ENCODE measurements around the gene TOM1L2.

TOM1L2 gene

DNA sequence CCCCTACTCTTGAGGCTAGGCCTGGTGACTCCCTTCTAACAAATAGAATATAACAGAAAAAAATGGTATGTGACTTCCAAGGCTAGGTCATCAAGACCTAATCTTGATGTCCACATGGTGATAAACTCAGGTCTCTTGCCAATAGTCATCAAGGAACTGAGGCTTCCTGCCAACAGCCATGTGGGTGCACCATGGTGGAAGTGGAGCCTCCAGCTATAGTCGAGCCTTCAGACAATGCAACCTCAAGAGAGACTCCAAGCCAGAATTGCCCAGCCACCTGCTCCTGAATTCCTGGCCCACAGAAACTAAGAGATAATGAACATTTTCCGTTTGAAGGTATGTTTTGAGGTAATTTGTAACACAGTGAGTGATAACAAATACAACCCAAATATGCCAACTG lies 79.5 kb downstream of the TOM1L2 start:
- DNase-seq, result no peak

DNA sequence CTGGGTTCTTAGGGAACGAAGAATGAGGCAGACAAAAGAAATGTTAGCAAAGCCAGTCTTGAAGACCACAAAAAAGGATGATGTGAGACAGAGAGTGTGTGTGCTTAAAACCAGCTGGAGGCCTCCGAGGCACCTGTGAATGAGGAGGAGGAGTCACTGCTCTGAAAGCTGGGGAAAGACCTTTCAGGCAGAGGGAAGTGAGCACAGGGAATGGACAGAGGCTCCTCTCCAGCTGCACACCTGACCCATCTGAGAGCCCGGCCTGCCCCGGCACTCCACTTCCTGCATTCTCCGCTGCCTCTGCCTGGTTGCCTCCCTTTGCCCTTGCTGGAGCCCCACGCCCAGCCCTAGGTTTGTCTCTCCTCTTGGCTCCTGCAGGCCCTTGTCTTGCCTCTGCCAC lies 80.2 kb downstream of the TOM1L2 start:
- DNase-seq, result no peak

DNA sequence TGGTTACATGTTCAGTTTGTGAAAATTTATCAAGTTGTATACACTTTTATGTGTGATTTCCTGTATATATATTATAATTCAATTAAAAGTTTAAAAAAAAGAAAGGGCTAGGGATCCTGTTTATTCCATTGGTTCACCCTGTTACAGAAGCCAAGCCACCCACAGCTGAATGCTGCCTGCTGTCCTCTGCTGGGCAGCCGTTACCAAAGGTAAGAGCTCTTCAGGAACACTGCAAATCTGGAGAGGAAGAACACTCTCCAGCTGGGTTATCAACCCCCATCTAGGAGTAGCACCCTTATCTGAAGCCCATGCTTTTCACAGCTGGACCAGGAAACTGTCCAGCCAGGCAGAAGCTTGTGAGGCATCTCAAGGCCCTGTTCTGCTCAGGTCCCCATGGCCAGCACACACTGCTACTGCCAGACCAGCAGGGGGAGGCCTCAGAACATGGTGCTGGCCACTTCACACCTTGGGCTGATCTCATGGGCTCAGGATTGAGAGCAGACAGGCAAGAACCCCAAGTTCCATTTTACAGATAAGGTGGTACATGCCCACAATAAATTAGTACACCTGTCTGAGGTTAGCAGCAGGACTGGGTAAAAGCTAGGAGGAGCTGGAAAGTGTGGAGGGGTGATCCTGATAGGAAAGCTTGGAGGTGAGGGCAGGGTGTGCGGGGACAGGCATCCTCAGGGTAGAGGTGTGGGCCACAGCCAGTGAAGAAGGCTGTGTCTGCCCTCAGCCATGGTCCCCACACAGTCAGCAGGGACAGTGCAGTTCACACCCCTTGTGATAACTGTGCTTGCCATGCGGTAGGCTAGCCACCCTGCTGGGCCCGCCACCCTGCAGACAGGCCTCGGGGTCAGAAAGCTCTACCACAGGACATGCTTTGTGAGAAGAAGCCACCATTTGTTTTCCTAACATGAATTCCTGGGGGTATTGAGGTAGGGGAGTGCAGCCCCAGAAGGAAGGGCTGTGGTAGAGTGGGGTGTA lies 81.1 kb downstream of the TOM1L2 start:
- peak; percentile 41 for DNase-seq

DNA sequence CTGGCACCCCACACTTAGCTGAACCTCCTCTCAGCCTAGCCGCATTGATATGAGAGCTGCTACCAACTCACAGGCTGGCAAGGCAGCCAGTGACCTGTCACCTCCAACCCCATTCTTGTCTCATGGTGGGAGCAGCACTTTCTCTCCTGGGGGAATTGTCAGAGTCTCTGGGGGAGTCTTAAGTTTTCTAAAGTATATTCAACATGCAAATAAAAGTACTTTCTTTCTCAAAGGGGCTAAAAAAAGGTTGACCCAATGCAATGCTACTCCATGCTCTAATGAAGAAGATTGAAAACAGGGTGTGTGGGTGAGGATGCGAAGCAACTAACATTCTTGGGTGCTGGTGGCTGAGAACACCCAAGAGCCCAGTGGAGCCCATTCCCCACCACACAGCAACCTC lies 82.3 kb downstream of the TOM1L2 start:
- DNase-seq, result no peak

DNA sequence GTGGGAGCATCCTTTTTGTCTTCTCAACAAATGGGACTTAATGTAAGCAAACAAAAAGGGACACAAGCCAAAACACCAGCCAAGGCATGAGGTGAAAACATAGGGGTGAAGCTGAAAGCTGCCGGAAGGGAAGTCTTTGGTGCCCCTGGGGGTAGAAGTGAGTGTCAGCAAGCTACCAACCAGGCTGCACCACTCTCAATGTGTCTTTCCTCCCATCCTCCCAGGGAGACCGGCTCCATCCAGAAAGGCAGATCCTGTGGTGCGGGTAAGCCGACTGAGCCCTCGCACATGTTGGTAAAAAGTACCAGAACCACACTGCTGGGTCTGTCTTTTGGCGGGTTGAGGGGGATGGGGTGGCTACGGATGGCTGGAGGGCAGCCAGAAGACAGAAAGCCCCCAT lies 83.4 kb downstream of the TOM1L2 start:
- no peak for DNase-seq

DNA sequence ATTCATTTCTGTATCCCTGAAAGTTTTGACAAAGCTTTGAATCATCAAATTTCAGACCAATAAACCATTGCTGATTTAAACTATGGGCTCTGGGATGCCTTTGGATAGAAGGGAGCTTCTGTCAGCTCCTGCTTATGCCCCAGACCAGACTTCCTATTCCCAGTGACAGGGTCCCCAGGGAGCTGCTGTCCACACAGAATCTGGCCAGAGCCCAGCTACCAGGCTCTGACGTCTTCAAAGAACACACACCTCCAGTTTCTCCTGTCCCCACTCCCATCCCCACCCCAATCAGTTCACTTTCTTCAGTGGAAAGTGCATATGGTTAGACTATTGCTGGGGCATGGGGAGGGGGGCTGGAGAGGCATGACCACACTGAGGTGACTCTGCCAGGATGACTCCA lies 83.8 kb downstream of the TOM1L2 start:
- no peak for DNase-seq

DNA sequence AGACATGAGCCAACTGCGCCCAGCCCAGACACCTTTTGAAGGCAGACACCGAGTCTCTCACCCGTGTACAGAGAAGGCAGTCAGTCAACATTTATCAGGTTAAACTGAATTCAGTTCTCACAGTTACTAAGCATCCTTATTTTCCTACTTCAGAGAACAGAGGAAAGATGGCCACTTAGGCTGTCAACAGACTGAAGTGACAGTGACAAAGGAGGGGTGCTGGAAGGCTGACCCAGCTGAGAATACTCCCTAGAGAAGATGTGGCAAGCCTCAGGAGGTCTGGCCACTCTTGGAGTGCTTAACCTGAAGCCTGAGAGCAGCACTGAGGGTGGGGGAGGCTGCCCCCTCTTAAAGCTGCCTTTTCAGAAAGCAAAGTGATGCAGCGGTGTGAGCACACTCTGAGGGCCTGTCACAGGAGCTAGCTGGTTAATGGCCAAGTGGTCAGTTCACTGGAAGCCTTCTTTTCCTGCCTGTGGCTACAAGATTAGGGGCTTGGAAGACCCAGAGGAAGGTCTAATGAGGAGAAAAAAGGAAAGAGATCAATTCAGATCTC lies 84.4 kb downstream of the TOM1L2 start:
- no peak for DNase-seq

DNA sequence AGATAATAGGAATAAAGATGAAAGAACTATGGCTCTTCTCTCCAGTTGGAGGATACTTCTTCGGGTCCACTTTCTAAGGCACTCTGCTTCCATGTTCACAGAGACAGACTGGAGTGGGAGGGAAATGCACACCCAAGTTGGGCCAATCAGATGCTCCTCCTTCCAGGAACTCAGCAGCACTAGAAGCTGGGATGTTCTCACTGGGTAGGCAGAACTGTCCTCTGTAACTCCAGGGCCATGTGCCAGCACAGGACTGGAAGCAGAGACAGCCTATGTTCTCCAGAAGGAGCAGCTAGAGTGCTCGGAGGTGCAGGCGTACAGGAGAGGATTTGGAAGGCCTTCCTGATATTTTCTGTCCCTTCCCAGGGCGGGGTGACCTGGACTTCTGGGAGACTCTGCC lies 85.5 kb downstream of the TOM1L2 start:
- DNase-seq, result no peak

DNA sequence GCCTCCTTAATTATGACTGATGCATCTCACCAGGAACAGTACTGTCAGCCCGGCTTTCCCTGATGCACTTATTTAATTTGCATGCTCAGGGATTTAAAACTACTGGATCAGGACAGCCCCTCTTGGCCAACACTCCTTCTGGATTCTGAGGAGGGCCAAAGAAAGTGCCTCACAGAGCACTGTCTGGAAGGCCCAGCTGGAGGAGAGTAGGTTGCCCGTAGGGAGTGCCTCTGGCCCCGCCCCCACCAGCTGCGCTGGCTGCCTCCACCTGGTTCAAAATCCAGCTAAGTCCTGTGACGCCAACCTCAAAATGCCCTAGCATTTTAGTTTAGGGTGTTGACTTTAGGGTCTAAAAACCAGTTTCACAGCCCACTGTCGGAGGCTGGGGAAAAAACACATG lies 86.0 kb downstream of the TOM1L2 start:
- DNase-seq, result no peak

DNA sequence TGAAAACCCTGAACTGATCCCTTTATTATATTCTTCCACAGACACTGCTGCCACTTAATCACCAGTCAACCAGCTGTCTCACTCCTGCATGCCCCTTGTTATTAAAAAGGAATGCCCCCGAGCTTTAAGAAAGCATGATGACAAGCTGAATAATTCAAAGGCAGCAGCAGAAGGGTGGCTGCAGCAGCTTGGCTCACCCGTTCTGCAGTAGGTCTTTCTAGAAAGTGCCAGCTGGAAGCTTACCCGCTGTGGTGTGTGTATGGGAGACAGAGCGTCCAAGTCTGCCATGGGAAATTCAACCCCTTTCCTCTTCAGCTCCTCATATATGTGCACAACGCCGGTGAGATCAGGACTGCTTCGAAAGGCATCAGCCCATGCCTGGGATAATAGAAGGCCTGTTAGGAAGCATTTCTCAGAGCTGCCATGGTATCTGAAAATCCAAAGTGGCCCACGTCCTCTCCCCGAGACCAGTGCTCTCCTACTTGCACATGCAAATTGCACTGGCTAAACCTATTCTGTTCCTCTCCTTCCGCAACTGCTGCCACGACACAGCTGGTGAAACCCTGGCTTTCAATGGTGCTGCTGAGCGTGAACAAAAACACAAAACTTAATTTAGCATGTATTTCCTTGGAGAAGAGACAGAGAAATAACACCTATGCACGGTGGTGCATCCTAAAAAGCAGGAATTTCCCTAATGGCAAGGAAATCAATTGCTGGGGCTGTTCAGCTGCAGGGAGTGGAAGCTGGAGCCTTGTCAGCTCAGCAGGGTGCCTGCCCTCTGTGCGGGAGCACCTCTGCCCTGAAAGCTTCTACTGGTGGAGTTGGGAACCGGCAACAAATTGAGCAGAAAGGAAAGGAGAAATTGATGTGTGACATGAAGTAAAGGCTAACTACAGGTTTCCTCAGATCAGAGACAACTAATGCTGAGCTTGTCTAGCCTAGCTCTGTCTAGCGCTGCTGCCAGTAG lies 87.5 kb downstream of the TOM1L2 start:
- no peak for DNase-seq

DNA sequence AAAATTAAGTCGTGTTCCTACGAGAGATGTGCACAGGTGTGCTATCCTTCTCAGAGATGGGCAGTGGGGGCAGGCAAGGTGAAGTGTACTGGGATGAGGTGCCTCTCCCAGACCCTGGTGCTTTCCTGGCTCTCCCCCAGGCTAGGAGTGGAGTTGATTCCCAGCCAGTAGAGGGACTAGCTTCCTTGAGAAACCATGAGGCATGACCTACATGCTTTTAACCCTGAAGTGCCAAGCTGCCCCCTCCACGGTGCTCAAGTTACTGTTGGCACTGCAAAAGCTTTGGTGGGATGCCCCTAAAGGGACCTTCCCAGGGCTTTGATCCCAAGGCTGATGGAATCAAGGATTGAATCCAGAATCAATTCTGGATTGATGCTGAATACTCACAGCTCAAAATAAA lies 88.4 kb downstream of the TOM1L2 start:
- no peak for DNase-seq

DNA sequence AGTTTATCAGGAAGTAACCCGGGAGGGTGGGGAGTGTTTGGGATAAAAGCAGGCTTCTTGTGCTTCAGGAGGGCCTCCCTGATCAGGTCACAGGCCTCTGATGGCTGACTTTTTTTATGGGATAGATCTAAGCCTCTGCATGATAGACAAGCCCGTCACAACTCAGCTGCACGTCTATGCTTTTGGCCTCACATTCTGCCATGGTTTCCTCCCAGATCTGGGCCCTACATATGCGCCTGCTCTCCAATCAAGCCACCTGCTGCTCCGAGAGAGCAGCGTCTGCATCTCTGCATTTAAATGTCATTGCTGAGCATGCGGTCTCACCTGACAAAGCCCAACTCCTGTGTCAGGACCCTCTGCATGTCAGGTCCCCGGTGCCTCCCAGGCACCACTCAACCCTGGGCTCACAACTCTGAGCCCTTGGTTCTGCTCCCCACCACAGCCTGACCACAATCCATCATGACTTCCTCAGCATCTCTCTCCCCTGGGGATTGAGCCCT lies 90.1 kb downstream of the TOM1L2 start:
- DNase-seq, result no peak

DNA sequence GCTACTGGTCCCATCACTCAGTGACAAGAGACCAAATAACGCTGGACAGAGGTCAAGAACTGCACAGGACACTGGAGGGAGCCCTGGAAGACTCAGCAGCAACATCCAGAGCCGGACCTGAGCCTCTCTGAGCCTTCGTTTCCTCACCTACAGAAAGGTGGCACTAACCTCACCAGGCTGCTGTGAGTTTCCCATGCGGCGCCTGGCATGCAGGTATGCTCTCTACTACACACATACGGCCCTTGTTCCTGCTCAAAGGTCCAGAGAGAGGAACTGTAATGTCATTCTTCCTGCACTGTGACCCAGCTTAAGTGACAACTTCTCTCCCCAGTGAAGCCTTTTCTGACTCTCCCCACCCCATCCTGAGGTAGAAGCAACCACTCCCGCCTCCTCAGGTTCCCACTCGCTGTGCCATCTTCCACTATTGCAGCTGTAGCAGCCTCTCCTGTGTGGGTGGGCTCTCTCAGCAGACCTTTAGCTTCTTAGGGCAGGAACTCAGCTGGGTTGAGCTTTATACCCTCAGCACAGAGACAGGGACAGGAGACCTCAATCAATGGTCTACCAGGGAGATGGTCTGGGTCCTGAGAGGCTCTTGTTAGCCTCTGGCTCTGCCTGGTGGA lies 91.5 kb downstream of the TOM1L2 start:
- no peak for DNase-seq

DNA sequence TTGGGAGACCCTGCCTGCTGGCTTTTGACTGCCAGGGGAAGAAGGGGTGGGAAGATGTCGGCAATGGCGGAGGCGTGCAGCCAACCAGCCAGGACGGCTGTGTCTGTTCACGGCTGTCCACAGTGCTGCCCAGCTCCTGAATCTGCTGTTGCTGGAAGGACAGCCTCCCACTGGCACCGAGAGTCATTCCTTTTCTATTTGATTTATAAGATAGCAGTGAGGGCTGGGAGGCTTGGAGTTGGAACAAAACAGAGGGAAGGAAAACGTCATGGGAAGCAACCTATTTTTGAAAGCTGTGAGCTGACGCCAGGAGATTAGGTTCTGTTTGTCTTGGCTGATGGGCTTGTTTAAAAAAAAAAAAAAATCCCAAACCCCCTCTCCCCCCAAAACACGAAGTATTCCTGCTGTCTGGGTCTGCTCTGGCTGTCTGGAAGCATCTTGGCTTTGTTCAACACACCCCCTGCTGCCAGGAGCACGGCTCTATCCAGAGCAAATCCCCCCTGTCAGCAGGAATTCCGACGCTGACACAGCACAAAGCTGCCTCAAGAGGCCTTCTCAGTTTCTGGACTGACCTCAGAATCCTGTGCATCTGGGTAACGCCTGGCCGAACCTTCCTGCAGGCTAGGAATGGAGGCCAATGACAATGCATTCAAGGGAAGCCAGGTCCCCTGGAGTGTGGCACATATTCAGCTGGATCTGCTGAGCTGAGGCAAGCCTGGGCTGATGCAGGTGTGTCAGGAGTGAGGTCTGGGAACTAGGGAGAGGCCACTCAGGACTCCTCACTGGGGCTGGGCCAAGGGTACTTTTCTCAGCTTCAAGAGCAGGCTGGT lies 94.5 kb downstream of the TOM1L2 start:
- DNase-seq, result no peak

DNA sequence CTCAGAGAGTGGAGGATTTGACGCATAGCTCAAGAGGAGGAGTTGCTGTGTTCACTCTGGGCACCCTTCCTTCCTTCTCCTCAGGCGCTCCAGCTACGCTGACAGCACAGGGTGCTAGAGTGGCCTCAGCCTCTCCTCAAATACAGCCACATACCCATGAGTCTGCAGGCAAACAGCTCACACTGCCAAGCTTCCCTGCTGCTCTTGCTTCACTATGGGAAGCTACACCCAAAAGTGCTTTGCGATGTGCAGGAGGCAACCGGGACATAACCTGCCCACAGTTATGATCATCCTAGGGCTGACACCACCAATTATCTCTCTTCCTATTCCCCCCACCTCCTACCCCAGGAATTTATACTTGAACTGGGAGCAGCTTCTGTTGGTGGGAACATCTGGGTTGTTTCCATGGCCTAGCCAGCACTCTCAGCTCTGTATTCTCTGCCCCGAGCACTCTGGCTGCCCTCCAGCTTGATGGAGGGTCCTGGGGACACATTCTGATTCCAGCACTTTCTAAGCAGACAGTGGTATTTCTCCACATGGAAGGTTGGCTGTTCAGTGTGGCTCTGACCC lies 95.2 kb downstream of the TOM1L2 start:
- DNase-seq, result no peak

DNA sequence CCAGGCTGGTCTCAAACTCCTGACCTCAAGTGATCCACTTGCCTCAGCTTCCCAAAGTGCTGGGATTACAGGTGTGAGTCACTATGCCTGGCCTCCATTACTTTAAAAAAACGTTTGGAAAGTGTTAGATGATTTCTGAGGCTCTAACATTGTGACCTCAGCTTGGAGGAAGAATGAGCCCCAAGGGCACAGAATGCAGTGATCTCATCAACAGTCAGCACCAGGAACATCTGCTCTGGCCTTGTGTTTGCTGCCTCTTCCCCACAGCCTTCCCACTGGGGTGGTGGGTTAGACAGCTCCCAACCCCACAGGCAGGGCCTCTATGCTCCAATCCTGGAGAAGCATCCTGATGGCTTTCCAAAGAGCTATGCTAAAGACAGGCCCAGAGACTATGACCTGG lies 97.7 kb downstream of the TOM1L2 start:
- no peak for DNase-seq

DNA sequence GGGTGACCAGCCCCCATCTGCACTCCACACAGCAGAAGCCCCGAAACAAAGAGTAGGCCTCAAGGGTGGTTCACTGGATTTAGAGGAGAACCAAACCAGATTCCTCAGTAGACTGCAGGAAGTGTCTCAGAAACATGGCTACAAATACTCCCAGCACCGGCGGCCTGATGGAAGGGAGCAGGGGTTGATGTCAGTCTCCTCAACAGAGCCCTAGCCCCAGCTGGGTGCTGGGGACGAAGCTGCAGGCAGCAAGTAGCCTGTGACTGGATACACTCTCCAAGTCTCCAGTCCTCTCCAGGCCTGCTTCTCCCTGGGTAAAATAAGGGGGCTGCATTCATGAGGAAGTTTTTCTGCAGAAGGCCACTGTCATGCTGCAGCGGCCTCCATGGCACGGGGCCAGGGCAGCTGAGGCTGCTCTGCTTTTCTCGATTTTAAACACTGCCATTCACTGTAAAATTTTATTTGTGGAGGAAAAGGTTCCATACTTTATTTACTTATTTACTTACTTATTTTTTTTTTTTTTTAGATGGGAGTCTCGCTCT lies 98.7 kb downstream of the TOM1L2 start:
- DNase-seq, result no peak

DNA sequence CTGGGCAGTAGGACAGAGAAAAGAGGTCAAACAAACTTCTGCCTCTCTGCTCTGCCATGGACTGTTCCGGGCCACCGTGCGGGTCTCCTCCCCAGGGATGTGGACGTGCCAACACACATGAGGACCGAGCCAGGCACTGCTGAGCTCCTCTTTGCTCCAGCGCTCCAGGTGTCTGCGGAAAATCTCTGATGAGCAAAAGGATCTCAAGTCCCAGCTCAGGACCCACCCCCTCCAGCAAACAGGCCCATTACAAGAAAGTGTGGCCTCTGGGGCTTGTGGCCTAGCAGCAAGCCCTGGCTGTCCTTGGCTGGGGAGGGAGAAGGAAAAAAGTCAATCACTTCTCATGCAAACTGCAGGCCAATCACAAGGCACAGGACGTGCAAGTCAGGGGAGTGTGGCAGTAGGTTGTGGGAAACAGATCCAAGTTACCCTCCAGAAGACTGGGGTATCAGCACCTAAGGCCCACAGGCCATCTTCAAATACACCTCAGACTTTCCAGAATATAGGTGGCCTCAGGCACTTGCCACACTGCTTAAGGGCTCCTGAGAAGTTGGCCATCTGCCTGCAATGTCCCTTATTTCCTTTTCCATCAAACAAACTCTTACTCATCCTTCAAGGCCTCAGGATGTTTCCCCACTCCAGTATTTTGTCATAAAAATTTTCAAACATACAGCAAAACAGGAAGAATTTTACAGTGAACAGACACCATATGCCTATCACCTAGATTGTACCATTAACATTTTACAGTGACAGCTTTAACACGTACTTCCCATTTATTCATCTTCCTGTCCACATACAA lies 99.5 kb downstream of the TOM1L2 start:
- no peak for DNase-seq

DNA sequence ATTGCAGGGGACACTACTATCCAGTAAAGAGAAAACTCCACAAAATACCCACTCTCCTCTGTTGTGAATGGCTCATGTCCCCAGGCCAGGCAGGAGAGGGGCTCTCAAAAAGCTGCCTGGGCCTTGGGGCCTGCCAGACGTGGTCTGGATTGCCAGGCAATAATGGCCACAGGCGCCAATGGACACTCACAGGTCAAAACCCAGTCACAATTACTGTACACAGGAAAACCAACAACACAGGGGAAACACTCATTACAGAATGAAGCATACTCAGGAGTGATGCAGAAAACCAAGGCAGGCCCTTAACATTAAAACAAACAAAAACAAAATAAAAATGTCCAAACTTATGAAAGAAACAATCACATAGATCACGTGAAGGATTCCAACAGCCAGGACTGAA lies 100.3 kb downstream of the TOM1L2 start:
- DNase-seq, result no peak

DNA sequence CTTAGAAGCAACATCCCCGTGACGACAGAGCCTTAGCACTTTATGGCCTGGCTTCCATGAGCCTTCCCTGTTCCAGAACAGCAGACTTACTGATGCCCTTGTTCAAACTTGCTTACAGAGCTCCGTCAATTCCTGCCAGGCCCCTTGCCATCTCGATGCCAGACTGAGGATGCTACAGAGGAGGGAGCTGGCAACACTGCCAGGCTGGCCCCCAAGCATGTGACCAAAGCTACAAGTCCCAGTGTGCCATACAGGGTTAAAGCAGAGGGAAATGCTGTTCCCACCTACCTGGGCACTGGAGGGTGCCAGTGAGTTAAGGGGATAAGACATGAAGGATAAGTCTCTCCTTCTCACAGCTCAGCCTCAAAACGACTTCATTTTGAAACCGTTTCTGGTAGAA lies 102.0 kb downstream of the TOM1L2 start:
- DNase-seq, result no peak

Measured in stimulated activated CD8-positive, alpha-beta memory T cell treated with anti-CD3 and anti-CD28 coated beads, Interleukin-4, amount 100 ng/mL, for 48 hours (primary cell).